A549 (cell line): Measurements from ENCODE around the gene CFAP43. TPM values are rescaled to one million over a fixed set of nuclear protein-coding genes. Genes with fewer than 3 reads are reported as not detected.
A peak's percentile ranks its signal among the peaks of the same experiment; 100 is the strongest.

Experiments
- ATAC-seq, 2 experiments: fragments of 200-7000 bp in 1 of 2; fragments of >200 bp in 1 of 2; cut with Nextera tagmentation in 1 of 2; cut with Tn5 transposase in 1 of 2; 3 replicates each; pipeline versions ENCODE4 v1.8.0 to v1.9.1; 2018 to 2020; ENCODE audit warnings: mild to moderate bottlenecking in 1 of 2, moderate library complexity in 1 of 2
- CTCF ChIA-PET: fragments of 300-600 bp; sonication (Branson Sonifier 250); formaldehyde crosslinking; extraction: SDS; loops from one replicate; lab custom pipeline; 2021; ENCODE audit warnings: antibody characterized with exemption, inconsistent platforms; lab: Yijun Ruan, JAX
- POLR2A ChIA-PET: fragments of 350-600 bp; formaldehyde crosslinking; extraction: SDS; loops from one replicate; lab custom pipeline; 2021; ENCODE audit warnings: antibody characterized with exemption, inconsistent platforms; lab: Yijun Ruan, JAX
- DNase-seq, 2 experiments: peaks; one replicate each; pipeline versions ENCODE4 v3.0.0 to v3.0.0-alpha.2; 2011 to 2016; ENCODE audit warnings: low read depth in 1 of 2, low spot score in 1 of 2
- FAIRE-seq: peaks from 2 replicates; lab custom pipeline; 2011; peaks lifted over from hg19 to GRCh38; lab: Jason Lieb, UNC
- H3K27ac ChIP-seq, 2 experiments: fragments of >200 bp; sonication (Bioruptor Twin); formaldehyde crosslinking; 3 replicates each; pipeline ENCODE4 v1.5.1; 2016 to 2017
- H3K4me1 ChIP-seq: fragments of >200 bp; sonication (Bioruptor Twin); formaldehyde crosslinking; 3 replicates; pipeline ENCODE4 v1.6.1; 2016
- H3K4me2 ChIP-seq: fragments of >200 bp; sonication (Bioruptor Twin); formaldehyde crosslinking; 3 replicates; pipeline ENCODE4 v1.6.1; 2016
- H3K4me3 ChIP-seq: fragments of >200 bp; sonication (Bioruptor Twin); formaldehyde crosslinking; 3 replicates; pipeline ENCODE4 v1.5.1; 2016
- H3K9me3 ChIP-seq: fragments of >200 bp; sonication (Bioruptor Twin); formaldehyde crosslinking; 3 replicates; pipeline ENCODE4 v1.6.1; 2016
- ATOH8 ChIP-seq: fragments of 250-450 bp; sonication (Bioruptor Pico); IDR thresholded peaks from 2 replicates; pipeline ENCODE4 v1.5.0; 2020; ENCODE audit warnings: low read depth, mild to moderate bottlenecking, moderate library complexity
- BHLHE40 ChIP-seq: IDR thresholded peaks from 2 replicates; pipeline ENCODE4 v1.6.1; 2012; ENCODE audit warnings: low read depth, low read length, inconsistent platforms
- CBX8 ChIP-seq: fragments of 200-600 bp; sonication (generic); IDR thresholded peaks from 2 replicates; pipeline ENCODE4 v1.6.1; 2016
- CTCF ChIP-seq: fragments of >200 bp; sonication (Bioruptor Twin); formaldehyde crosslinking; IDR thresholded peaks from 3 replicates; pipeline ENCODE4 v1.5.1; 2016
- E2F6 ChIP-seq: IDR thresholded peaks from 2 replicates; pipeline ENCODE4 v1.6.1; 2012; ENCODE audit warnings: low read depth, borderline replicate concordance
- EHF ChIP-seq: fragments of 250-450 bp; sonication (Bioruptor Pico); IDR thresholded peaks from 2 replicates; pipeline ENCODE4 v1.5.0; 2020; ENCODE audit warnings: mild to moderate bottlenecking
- EHMT2 ChIP-seq: fragments of 200-600 bp; sonication (generic); IDR thresholded peaks from 2 replicates; pipeline ENCODE4 v1.6.1; 2016; ENCODE audit warnings: antibody characterized with exemption, low read depth, mild to moderate bottlenecking, moderate library complexity
- ELK1 ChIP-seq: fragments of 150-350 bp; IDR thresholded peaks from 2 replicates; pipeline ENCODE4 v1.6.1; 2014; ENCODE audit warnings: low read depth, mild to moderate bottlenecking, low read length
- EP300 ChIP-seq, 2 experiments: fragments of >200 bp; sonication (Bioruptor Twin); formaldehyde crosslinking; IDR thresholded peaks; 2 replicates in 1 of 2; 3 replicates in 1 of 2; pipeline ENCODE4 v1.6.1; 2016 to 2017
- FOSB ChIP-seq: fragments of 250-450 bp; sonication (Bioruptor Pico); IDR thresholded peaks from 2 replicates; pipeline ENCODE4 v1.5.0; 2020; ENCODE audit warnings: mild to moderate bottlenecking, moderate library complexity
- FOXS1 ChIP-seq: fragments of 250-450 bp; sonication (Bioruptor Pico); IDR thresholded peaks from 2 replicates; pipeline ENCODE4 v1.5.0; 2020; ENCODE audit warnings: mild to moderate bottlenecking, moderate library complexity
- GATA3 ChIP-seq: IDR thresholded peaks from 2 replicates; pipeline ENCODE4 v1.6.1; 2012; ENCODE audit warnings: borderline replicate concordance
- HDAC2 ChIP-seq: fragments of 200-600 bp; sonication (generic); IDR thresholded peaks from 2 replicates; pipeline ENCODE4 v1.6.1; 2016
- HOXB13 ChIP-seq: fragments of 250-450 bp; sonication (Bioruptor Pico); IDR thresholded peaks from 2 replicates; pipeline ENCODE4 v1.5.0; 2020; ENCODE audit warnings: low read depth, mild to moderate bottlenecking, moderate library complexity
- JUNB ChIP-seq: fragments of >200 bp; sonication (Bioruptor Twin); formaldehyde crosslinking; IDR thresholded peaks from 2 replicates; pipeline ENCODE4 v1.6.1; 2016
- KDM5A ChIP-seq: fragments of 200-600 bp; sonication (generic); IDR thresholded peaks from 2 replicates; pipeline ENCODE4 v1.6.1; 2016; ENCODE audit warnings: antibody characterized with exemption, mild to moderate bottlenecking
- MAX ChIP-seq: IDR thresholded peaks from 2 replicates; pipeline ENCODE4 v1.6.1; 2012
- MYC ChIP-seq: IDR thresholded peaks from 2 replicates; pipeline ENCODE4 v1.6.1; 2012; ENCODE audit warnings: mild to moderate bottlenecking, inconsistent platforms, low read length, improper control_type of control experiment, borderline replicate concordance
- NFE2L2 ChIP-seq: fragments of 150-350 bp; conservative IDR thresholded peaks from 2 replicates; pipeline ENCODE4 v1.6.1; 2014; ENCODE audit warnings: low read length
- NPAS2 ChIP-seq: fragments of 250-450 bp; sonication (Bioruptor Pico); IDR thresholded peaks from 2 replicates; pipeline ENCODE4 v1.8.0; 2022; ENCODE audit warnings: mild to moderate bottlenecking, moderate library complexity, borderline replicate concordance
- NR3C1 ChIP-seq: fragments of >200 bp; sonication (Bioruptor Twin); formaldehyde crosslinking; IDR thresholded peaks from 3 replicates; pipeline ENCODE4 v1.6.1; 2017
- PHF8 ChIP-seq: fragments of 200-600 bp; sonication (generic); IDR thresholded peaks from 2 replicates; pipeline ENCODE4 v1.6.1; 2016; ENCODE audit warnings: low read depth, mild to moderate bottlenecking, antibody characterized with exemption, moderate library complexity, borderline replicate concordance
- POLR2A ChIP-seq: IDR thresholded peaks from 2 replicates; pipeline ENCODE4 v1.6.1; 2012; ENCODE audit warnings: mild to moderate bottlenecking, low read length
- RAD21 ChIP-seq, 2 experiments: fragments of >200 bp in 1 of 2; sonication (Bioruptor Twin) in 1 of 2; formaldehyde crosslinking in 1 of 2; IDR thresholded peaks in 1 of 2; conservative IDR thresholded peaks in 1 of 2; 2 replicates in 1 of 2; 3 replicates in 1 of 2; pipeline ENCODE4 v1.6.1; 2012 to 2018; ENCODE audit warnings: inconsistent platforms in 1 of 2
- RARB ChIP-seq: fragments of 250-450 bp; sonication (Bioruptor Pico); IDR thresholded peaks from 2 replicates; pipeline ENCODE4 v1.8.0; 2021; ENCODE audit warnings: mild to moderate bottlenecking, moderate library complexity
- RCOR1 ChIP-seq: fragments of 150-350 bp; IDR thresholded peaks from 2 replicates; pipeline ENCODE4 v1.6.1; 2014; ENCODE audit warnings: antibody characterized with exemption, low read length, low read depth
- REST ChIP-seq: fragments of 200-600 bp; sonication (generic); IDR thresholded peaks from 2 replicates; pipeline ENCODE4 v1.6.1; 2016; ENCODE audit warnings: antibody characterized with exemption, mild to moderate bottlenecking, moderate library complexity
- SREBF2 ChIP-seq: fragments of 450-650 bp; IDR thresholded peaks from 2 replicates; pipeline ENCODE4 v1.6.1; 2014; ENCODE audit warnings: mild to moderate bottlenecking, moderate library complexity
- USF2 ChIP-seq: fragments of 450-650 bp; IDR thresholded peaks from 2 replicates; pipeline ENCODE4 v1.6.1; 2014; ENCODE audit warnings: antibody characterized with exemption
- ZSCAN20 ChIP-seq: fragments of 250-450 bp; sonication (Bioruptor Pico); IDR thresholded peaks from 2 replicates; pipeline ENCODE4 v1.8.0; 2022; ENCODE audit warnings: mild to moderate bottlenecking, moderate library complexity
- whole genome bisulfite sequencing: methylation state at CpG from one replicate; pipeline ENCODE4 v1.1.6; 2017; ENCODE audit errors: missing lambda C conversion rate; 5-methylcytosine and 5-hydroxymethylcytosine counted together
- polyA plus RNA-seq, 4 experiments: library from polyadenylated mRNA; depleted of rRNA in 3 of 4; stranded (reverse); fragments of >200 nt; fragmentation: RNase III in 1 of 4; extraction: RNeasy Plus Mini Kit Qiagen cat#74134 plus additional on column Dnase treatment in 1 of 4; gene quantifications; 2 replicates in 3 of 4; 3 replicates in 1 of 4; pipeline ENCODE4 v1.2.3, GENCODE V29; 2011 to 2017

Gene CFAP43
- polyA plus RNA-seq, 2 of the 4 experiments (the other 2 are of a cell fraction) = 0.31 to 0.75 TPM

- DNase-seq (no peak), FAIRE-seq (no peak), ATAC-seq (no peak)
- H3K4me2 ChIP-seq = 0 out of 3 replicates have a peak overlapping the region, but pooled peaks have one; percentile 11
- no peak overlapping the region for H3K4me3 ChIP-seq
- TF ChIP-seq SREBF2 (no peak), RARB (CRISPR knock-in tag) (no peak), NR3C1 (no peak), PHF8 (no peak), FOXS1 (no peak), EP300 (IDR thresholded peaks at IDR 0.05) (no peak), CBX8 (no peak), RAD21 (conservative IDR thresholded peaks at IDR 0.05 in 1 of 2, IDR thresholded peaks at IDR 0.05 in 1 of 2) (no peak), JUNB (no peak), EHMT2 (no peak), E2F6 (no peak)
- ChIA-PET POLR2A (interaction anchor here (1.2 kb wide), 1 partner anchor 17 kb away, joined by 4 read pairs; the partner anchor contains the start of gene SFR1), CTCF (interaction anchor here (1.2 to 2.3 kb wide), 2 partner anchors 16 to 41 kb away, joined by 3 to 10 read pairs; partner anchors contain the start of gene SFR1)
- peaks cover 13% of the 10 kb centered on the region; the same call in 2 of the 3 replicates for H3K9me3 ChIP-seq
- 0% methylated on average over 1 of the region's 1 CpG for WGBS
- peak overlapping the region in 1 of 2 experiments; percentile 59; a peak in 3 of 6 replicates for H3K27ac ChIP-seq
- H3K4me1 ChIP-seq = peaks cover 12% of the 10 kb centered on the region; the same call in 2 of the 3 replicates
Observed at GRCh38 chr10:104104418-104104817, 127.7 kb downstream of the CFAP43 start.

- 72% methylated on average over 1 of the region's 1 CpG for WGBS
- ATAC-seq (no peak), FAIRE-seq (peak; percentile 67), DNase-seq (no peak)
- Histone ChIP-seq H3K4me1 (peaks cover 9% of the 10 kb centered on the region; the same call in 2 of the 3 replicates), H3K27ac (no peak overlapping the region), H3K4me3 (no peak overlapping the region), H3K4me2 (no peak overlapping the region), H3K9me3 (peaks cover 9% of the 10 kb centered on the region; the same call in 2 of the 3 replicates)
- TF ChIP-seq EHF = no peak
- TF ChIP-seq HDAC2 = no peak
- no peak for TF ChIP-seq ELK1
- TF ChIP-seq REST = no peak
- no peak for TF ChIP-seq KDM5A
- TF ChIP-seq RCOR1 = no peak
- TF ChIP-seq EHMT2 = no peak
- no peak for TF ChIP-seq NFE2L2
- no peak for TF ChIP-seq POLR2A
- TF ChIP-seq USF2 = no peak
- no peak for TF ChIP-seq NPAS2 (CRISPR knock-in tag)
- no peak for TF ChIP-seq HOXB13 (CRISPR knock-in tag)
- no peak for TF ChIP-seq FOSB (CRISPR knock-in tag)
- no peak for TF ChIP-seq ATOH8 (CRISPR knock-in tag)
- TF ChIP-seq BHLHE40 = no peak
- no peak for TF ChIP-seq ZSCAN20 (CRISPR knock-in tag)
- TF ChIP-seq MAX = no peak
- no peak for TF ChIP-seq CTCF
- no peak for TF ChIP-seq MYC
- TF ChIP-seq GATA3 = no peak
- ChIA-PET CTCF (interaction anchor here (0.9 to 2.3 kb wide), 3 partner anchors 17 to 391 kb away, joined by 3 to 10 read pairs (median 3); partner anchors contain the start of gene SFR1), POLR2A (interaction anchor here (1.2 kb wide), 1 partner anchor 18 kb away, joined by 4 read pairs; the partner anchor contains the start of gene SFR1)
Observed at GRCh38 chr10:104103956-104104355, 128.2 kb downstream of the CFAP43 start.
